Stimulated activated CD8-positive, alpha-beta memory T cell treated with anti-CD3 and anti-CD28 coated beads, Interleukin-12 subunit alpha, Interleukin-12 subunit beta, amount 100 ng/mL, for 24 hours (primary cell): ENCODE measurements around the gene CAMK2G.

Experiments used
- DNase-seq: peaks from one replicate; pipeline ENCODE4 v3.0.0-alpha.2; 2020; ENCODE audit errors: extremely low read depth

Gene CAMK2G

DNA sequence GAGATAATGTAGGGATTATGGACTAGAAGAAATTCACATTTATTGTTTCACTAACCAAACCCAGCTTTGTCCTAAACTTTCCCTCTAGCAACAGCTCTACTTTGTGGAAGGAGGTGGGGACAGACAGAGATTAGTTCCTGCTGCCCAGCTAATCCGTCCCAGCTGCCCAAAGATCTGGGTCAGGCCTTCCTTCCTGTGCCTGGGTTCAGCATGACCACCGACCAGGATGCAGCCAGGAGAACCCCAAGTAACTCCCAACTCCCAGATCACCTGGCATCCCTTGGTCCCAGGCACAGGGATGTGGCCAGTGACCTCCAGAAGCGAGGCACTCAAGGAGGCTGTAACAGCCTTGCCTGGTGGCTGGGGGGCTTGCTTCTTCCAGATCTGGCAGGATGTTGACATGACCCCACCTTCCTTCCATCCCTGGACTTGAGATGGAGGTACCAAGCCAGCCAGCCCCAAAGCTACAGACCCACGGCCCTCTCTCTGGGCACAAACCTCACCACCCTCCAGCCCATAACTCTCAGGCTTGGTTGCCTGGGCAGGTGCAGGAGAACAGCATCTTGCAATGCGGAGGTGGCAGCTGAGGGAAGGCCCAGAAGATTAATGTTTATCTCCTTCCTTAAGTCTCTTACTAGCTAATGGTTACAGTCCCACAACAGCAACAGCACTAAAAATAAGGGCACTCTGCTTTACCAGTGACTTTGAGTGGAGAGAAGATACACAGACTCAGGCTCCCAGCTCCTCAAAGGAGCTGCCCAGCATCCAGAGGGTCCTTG, 11.1 kb downstream of the CAMK2G start:
- DNase-seq: no peak

DNA sequence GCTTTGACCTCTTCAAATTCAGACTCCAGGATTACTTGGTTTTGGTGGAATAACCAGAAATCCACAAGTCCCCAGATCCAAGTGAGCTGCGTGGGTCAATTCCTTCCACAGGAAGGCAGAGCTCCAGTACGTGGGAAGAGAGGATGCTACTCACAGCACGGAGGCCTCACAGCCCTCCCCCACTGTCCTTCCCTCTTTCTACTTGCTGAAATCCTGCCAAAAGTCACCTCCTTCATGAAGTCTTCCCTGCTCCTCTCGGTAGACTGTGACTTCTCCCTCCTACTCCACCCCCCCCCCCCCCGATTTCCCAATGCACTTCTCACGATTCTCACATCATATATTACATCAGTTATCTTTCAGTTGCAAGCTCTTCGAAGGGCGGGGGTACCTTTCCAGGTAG, 12.3 kb downstream of the CAMK2G start:
- DNase-seq: no peak

DNA sequence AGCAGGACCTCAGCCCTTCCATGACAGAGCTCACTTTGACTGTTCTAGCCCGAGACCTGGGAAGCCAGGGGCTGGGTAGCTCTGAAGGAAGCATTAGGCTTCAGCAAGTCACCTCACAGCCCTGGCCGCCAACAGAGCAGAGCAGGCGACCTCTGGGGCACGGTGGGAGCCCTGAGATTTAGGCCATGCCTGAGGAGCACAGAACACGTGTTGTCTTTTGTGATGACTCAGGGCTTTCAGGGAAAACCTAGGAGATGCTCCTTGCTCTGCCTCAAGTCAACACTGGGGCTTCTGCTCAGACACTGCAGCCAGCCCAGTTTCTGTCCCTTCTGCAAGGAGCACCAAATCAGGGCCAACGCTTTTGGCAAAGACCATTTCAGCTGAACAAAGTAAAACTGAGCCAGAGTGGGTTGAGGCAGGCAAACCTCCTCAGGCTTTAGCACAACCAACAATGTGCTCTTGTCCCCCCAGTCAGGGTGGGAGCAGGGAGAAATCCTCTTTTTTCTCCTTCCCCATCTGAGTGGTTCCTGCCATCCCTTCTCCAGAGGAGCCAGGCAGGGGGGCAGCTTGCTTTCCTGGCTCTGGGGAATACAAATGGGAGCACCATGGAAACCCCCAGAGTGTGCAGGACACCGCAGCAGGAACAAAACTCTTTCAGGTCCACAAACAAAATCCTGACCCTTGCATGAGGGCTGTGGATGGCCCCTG, 14.4 kb downstream of the CAMK2G start:
- no peak for DNase-seq

DNA sequence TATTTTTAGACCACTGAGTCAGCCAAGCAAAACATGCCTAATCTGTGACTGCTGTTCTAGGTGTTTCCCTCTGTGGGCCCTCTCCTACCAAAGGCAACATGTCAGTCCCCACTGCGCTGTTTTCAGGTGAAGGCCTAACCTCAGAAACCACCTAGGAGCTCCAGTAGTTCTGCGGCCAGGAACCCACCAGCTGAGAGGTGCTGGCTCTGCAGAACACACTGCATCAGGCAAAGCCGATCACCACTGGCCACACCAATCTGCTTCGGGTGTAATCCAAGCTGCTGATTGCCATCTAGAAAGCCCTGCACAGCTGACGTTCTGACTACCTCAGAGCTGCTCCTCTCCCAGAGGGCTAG, 14.9 kb downstream of the CAMK2G start:
- no peak for DNase-seq

DNA sequence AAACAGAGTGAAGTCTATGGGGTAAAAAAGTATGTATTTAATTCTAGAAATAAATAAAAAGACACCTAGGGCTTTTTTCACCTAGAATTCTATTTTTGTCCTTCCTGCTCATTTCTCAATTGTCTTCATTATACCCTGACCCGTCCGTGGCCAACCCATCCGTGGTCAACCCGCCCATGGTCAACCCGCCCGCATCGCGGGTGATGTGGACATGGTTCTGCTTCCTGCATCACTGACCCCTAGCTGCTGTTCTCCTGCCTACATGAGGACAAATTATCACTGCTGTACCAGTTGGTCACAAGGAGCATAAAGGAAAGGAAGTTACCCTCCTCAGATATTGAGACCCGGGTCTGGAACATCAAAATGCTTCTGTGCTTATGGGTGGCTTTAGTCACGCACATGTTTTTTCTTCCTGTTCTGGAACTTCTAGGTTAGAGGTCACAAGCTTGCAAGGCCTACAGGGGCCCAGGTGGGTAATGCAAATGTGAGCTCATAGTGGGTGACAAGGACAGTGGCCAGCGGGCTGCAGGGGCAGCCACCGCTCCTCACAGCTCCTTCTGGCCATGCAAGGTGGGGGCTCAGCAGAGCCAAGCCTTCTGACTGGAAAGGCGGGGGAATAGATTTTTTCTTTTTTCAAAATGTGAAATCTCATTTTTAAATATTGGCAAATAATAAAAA, 15.5 kb downstream of the CAMK2G start:
- no peak for DNase-seq

DNA sequence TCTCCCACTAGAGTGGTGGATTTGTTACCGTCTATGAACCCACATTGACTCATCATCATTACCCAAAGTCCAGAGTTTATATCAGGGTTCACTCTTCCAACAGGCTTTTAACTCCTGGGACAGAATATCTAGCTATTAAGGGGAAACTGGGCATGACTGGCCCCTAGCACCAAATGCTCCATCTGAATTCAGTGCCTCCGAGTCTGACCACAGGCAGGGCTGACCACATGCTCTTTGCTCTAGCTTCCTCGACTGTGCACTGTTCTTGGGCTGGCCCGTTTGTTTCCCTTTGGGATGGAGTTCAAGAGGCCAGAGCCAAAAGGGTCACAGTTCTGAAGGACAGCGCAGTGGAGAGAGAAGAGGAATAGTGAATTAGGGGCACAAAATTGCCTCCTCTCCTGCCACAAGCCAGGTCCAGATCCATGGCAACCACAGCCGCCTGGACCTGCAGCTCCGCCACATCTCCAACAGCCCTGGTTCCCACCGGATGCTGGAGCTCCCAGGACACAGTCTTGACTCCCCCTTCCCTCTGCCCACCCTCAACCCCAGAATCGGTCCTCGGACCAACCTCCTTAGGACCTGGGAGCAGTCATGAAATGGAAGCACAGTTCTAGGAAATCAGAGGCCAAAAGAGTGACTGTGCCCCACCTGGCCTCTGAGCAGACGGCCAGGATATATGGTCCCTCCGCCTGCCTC, 16.2 kb downstream of the CAMK2G start:
- DNase-seq: no peak

DNA sequence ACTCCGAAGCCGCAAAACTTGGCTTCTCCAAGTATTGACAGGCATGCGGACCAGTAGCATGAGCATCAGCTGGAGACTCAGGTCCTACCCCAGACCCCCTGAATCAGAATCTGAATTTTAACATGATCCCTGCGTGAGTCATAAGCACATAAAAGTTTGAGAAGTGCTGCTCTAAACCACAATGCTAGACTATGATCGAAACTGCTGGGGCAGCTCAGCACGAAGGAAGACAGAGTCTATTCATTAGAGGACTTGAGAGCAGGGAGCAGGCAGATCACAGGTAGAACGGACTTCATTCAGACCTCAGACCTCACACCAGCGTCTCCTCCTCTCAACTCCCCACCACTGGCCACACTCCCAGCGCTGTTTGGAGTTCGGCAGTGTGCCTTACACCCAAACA, 16.9 kb downstream of the CAMK2G start:
- no peak for DNase-seq

DNA sequence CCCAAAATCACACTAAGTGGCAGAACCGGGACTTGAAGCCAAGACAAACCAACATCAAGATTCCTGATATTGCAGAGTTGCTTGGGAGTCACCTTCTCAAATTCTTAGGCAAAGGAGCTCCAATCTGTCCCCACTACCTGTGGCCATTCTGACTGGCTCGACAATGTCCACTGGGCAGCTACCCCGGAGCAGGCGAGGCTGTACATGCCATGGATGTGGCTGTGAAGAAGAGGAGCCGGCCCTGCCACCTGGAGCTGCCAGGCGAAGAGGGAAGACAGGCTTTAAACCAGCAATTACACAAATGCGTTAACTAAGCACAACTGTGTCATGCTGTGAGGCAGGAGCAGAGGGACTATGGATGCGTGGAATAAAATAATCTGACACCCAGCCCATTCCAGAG, 18.1 kb downstream of the CAMK2G start:
- DNase-seq: no peak

DNA sequence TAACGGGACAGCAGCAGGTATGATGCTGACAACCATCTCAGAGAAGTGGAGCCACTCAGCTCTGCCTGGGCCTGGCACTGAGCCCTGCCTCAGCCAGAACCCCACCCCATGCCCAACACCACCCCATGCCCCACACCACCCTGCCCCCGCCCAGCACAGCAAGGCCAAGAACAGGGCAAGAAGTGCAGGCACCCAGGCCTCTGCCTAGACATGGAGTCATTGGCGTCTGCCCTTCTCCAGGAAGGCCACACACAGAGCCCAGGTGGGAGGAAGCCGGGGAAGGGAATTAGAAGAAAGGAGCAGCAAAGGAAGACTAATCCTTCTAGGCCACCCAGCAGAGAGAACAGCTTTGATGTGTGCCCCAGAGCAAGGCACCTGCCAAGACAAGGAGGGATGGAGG, 18.9 kb downstream of the CAMK2G start:
- DNase-seq: no peak

DNA sequence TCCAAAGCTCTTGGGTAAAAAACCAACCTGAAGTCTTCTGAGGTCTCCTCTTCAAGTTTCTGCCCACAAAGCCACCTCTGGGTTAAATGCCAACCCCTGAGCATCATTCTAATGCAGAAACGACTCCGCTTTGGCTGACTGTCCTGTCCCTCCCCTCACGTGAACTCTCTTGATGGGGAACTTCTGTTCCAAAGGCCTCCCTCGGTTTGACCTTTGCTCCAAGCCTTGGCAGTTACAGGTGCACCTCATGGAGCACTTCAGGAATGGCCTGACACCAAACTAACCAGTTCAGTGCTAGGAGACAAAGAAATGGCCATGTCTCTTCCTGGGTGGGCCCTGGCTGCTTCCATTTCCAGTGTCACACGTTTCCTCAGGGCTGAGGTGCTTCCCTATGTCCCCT, 20.0 kb downstream of the CAMK2G start:
- DNase-seq: no peak

DNA sequence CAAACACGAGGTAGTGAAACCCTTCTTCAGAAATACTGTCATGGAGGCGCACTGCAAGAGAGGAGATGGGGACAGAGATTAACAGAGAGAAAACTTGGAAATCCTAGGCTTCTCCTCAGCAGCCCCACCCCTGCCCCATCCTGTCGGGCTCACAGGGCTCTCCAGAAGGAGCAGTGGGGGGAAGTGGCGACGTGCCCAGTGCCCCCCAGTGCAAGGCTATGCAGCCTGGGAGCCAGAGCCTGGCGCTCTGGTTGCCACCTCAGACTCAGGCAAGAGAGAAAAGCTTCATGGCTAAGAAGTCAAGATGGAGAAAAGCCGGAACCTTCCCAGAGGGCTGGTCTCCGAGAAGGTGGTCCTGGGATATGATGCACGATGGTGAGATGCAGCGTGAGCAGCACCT, 21.2 kb downstream of the CAMK2G start:
- no peak for DNase-seq

DNA sequence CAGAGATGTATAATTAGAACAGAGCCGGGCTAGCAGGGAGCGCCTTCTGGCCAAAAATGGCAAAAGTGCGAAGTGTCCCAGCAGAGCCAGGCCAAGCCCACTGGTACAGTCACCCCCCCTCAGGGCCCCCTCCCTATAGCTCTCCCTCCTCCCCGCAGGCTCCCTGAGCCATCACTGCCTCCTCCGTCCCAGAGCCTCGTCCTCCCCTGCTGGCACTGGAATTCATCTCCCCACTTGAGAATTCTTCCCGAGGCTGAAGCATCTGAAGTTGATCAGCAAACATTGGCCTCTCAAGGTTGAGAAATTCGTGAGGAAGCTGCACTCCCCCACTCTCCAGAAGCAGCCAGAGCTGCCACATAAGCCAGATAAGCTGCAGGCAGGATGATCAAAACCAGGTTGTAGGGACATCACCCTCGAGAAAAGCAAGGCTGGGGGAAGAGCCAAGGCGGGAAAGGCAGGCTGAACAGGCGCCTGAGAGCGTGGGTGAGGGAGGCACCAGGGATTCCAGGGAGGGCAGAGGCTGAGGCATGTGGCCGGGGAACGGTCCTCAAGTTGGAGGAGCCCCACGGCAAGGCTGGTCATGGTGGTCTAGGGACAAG, 23.4 kb downstream of the CAMK2G start:
- no peak for DNase-seq

DNA sequence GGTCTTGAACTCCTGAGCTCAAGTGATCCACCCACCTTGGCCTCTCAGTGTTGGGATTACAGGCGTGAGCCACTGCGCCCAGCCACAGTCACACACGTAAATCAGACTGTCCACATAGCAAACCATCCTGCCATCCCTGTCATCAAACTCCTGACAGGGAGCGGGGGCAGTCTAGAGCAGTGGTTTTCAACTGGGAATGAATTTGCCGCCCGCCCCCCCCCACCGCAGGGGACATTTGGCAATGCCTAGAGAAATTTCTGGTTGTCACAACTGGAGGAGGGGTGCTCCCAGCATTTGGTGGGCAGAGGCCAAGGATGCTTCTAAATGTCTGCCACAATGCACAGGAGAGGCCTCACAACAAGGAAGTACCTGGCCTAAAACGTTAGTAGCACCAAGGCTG, 24.1 kb downstream of the CAMK2G start:
- DNase-seq: no peak

DNA sequence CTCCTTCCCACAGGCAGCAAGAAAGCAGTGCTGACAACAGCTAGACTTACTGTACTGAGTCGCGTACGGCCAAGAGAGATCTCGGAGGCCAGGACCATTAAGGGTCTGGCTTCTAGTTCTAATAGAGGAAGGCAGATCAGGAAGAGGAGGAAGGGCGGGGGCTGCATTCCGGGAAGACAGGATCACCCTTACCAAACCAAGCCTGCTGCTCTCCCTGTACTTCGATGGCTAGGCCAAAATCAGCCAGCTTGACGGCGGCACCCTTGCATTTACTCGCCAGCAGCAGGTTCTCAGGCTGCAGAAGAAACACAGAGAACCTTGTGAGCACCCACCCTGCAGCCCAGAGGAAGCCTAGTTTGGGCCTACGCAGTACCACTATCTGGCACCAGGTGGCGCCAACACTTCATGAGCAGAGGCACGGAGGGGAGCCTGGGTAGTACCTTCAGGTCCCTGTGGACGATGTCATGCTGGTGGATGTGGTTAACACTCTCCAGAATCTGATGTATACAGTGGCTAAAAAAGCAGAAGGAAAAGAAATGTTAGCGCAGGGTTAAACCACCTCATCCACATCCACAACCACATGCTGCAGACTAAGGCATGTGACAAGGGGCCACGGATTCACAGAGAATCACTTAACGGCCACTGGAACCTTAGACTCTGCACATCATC, 25.4 kb downstream of the CAMK2G start:
- peak; percentile 68 for DNase-seq

DNA sequence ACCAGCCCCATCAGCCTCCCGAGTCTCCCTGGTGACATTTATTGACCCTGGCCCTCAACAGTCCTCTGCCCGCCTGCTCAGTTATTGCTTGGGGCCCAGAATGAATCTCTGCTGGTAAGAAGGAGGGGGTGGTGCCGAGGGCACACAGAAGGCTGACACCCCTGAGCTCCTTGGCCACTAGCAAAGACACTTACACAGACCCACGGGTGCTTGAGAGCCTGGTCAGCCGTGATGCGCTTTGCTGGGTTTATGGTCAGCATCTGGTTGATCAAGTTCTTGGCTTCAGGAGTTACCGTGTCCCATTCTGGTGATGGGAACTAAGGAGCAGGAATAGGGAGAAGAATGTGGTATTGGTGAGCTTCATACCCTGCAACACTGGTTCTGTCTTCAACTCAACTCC, 27.3 kb downstream of the CAMK2G start:
- DNase-seq: no peak

DNA sequence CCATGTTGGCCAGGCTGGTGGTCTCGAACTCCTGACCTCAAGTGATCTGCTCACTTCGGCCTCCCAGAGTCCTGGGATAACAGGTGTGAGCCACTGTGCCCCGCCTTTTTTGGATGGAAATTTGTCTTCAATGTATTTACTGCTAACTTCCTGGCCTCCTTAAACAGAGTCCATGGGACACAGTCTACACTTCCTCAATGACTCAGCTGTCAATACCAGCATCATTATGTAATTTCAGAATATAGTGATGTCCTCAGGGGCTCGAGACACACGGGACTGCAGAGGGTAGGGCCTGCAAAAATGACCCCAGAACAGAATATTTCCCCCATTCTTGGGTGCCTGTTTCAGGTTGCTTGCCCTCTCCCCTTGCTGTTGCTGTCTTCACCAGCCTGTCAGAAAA, 31.1 kb downstream of the CAMK2G start:
- DNase-seq: no peak

DNA sequence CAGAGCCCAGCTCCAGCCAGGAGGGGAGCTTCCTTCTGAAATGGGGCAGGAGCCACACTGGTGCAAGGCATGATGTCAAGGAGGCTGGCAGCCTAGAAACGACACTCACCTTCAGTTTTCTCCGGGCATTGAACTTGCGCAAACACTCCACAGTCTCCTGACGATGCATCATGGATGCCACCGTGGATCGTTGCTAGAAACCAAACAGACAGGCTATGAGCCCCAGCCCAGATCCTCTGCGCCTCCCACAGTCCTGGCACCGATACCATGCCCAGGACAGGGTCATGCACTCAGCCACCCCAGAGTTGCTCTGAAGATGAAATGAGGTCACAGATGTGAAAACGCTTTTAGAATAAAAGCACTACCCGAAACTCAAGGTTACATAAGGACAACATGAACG, 32.0 kb downstream of the CAMK2G start:
- no peak for DNase-seq

DNA sequence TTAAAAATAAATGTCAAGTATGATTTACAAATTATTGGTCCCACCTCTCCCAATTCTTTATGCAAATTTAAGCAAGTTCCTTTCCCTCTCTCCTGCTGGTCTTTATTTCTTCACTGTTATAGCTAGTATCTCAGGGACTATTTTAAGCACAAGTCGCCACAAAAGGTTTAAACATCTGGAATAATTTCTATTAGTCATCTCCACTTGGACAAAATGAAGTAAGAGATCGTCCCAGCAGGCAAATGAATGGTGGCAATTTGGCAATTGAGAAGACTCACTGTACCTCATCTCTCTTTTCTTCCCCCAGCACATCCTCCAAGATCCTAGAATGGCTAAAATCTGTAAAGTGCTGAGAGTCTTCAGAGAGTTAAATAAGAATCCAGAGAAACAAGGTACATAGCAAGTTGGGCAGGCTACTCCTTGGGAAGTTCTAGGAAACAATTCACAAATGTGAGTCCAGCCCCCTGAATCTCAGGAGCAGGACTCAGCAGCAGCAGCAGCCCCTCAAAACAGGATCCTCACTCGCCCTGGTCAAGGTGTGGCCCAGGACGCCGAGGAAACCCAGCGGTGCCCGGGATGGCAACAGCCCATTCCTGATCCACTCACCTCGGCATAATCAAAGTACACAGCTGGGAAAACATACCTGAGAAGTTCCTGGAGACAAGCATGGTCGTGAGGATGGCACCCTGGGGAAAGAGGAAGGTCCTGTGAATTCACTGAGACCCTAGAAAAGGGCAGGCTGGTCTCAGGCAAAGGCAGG, 32.6 kb downstream of the CAMK2G start:
- DNase-seq: no peak

DNA sequence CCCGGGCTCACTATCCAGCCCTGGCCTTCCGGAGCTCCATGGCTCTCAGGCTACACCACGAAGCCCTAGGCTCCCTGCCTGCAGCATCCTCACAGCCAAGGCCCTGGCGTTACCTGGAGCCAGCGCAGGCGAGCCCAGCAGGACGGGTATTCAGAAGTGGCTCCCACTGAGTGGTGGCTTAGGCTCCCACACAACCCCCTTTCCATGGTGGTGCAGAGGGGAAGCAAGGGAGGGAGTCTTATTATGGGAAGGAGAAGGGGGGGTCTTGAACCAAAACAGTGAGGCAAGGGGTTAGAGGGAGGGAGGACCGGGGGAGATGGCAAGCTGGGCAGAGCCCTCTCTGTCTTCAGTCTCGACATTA, 33.3 kb downstream of the CAMK2G start:
- DNase-seq: no peak

DNA sequence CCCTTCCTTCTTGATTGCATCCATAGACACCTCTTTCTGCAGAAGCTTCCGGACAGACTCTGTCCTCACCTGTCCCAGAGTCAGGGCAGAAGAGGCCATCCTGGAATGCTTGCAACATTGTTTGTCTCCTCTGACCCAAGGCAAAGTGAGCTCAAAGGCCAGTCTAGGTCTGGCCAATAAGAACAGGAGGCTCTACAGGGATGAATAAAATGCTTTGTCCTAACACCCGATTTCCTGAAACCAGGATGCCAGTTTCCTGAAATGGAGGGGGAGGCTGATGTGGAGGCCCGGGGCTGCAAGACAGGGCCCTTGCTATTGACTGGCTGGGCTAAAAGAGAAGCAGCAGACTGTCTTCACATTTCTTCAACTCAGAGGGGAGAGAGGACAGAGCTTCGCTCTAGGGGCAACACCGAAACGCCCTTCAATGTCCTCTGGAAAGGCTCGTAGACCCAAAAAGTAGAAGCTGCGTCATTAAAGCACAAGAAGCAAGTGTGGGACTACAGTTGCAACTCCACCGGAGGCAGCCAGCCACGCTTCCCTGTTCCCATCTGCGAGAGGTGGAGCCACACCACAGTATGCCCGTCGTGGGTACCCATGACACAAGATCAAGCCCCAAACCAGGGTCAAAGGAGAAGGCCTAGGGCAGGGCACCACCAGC, 33.8 kb downstream of the CAMK2G start:
- DNase-seq: no peak
